ENCODE results near the gene HNRNPL.

HNRNPL gene

DNA sequence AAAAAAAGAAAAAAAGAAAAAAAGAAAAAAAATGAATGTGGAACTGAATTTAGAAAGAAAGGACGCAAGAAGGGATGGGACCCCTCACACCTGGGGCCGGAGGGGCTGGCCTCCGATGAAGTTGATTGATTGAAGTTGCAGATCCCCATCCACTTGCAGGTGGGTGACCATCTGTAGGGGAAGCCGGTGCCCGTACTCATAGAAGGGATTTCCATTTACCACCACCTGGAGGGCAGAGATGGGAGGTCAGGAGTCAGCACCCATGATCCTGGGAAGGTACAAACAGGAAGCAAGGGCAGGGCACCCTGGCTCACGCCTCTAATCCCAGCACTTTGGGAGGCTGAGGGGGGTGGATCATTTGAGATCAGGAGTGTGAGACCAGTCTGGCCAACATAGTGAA, 43.4 kb downstream of the HNRNPL start:
- Histone ChIP-seq H3K36me3 (ENCODE audit: control insufficient read depth, low read length) (no peaks in the 10 kb centered on the region), H3K9me2 (replicated peaks; ENCODE audit: control insufficient read depth, low read length) (no peaks in the 10 kb centered on the region), H3K4me3 (ENCODE audit: low read length) (no peak overlapping the region), H3K27me3 (ENCODE audit: control insufficient read depth, low read length) (no peaks in the 10 kb centered on the region), H4K20me1 (ENCODE audit: control insufficient read depth, insufficient read depth, low read depth, low read length) (no peaks in the 10 kb centered on the region), H3K27ac (ENCODE audit: low read depth, low read length) (no peak overlapping the region), H3K4me2 (ENCODE audit: low read length) (no peak overlapping the region), H3F3A (ENCODE audit: control insufficient read depth, insufficient read depth) (no peaks in the 10 kb centered on the region), H3K79me2 (ENCODE audit: control insufficient read depth, low read length) (no peaks in the 10 kb centered on the region), H3K9me3 (ENCODE audit: control insufficient read depth, insufficient read depth, low read length) (no peaks in the 10 kb centered on the region), H3K4me1 (ENCODE audit: control insufficient read depth, low read length) (peaks cover 15% of the 10 kb centered on the region)
- TF ChIP-seq, protein P1, sequence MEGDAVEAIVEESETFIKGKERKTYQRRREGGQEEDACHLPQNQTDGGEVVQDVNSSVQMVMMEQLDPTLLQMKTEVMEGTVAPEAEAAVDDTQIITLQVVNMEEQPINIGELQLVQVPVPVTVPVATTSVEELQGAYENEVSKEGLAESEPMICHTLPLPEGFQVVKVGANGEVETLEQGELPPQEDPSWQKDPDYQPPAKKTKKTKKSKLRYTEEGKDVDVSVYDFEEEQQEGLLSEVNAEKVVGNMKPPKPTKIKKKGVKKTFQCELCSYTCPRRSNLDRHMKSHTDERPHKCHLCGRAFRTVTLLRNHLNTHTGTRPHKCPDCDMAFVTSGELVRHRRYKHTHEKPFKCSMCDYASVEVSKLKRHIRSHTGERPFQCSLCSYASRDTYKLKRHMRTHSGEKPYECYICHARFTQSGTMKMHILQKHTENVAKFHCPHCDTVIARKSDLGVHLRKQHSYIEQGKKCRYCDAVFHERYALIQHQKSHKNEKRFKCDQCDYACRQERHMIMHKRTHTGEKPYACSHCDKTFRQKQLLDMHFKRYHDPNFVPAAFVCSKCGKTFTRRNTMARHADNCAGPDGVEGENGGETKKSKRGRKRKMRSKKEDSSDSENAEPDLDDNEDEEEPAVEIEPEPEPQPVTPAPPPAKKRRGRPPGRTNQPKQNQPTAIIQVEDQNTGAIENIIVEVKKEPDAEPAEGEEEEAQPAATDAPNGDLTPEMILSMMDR (IDR thresholded peaks at IDR 0.05; ENCODE audit: low read depth, low read length, poor library complexity, severe bottlenecking), result no peak
- no peak for TF ChIP-seq EZH2phosphoT487 (IDR thresholded peaks at IDR 0.05; ENCODE audit: borderline replicate concordance, low read length)

DNA sequence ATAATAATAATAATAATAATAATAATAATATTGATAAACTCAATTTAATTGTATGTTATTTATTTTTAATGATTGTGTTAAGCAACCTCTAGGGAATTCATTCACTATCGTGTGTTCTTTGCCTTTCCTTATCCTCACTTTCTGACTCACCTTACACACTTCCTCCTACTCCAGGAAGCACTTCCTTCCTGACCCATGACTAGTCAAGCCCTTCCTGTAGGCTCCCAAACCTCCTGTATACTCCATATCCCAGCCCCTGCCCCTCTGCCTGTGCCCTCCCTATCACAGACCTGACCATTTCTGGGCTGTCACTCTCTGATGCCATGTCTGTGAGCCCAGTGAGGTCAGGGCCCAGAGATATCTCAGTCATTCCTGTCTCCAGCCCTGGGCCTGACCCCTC, 44.6 kb downstream of the HNRNPL start:
- Histone ChIP-seq H3K4me3 (ENCODE audit: low read length) (peak overlapping the region; percentile 15; the same call in 1 of the 2 replicates), H3K27ac (ENCODE audit: low read depth, low read length) (no peak overlapping the region), H3K36me3 (ENCODE audit: control insufficient read depth, low read length) (no peaks in the 10 kb centered on the region), H3K4me2 (ENCODE audit: low read length) (peak overlapping the region; percentile 30), H3K4me1 (ENCODE audit: control insufficient read depth, low read length) (peaks cover 15% of the 10 kb centered on the region), H3K27me3 (ENCODE audit: control insufficient read depth, low read length) (no peaks in the 10 kb centered on the region), H4K20me1 (ENCODE audit: control insufficient read depth, insufficient read depth, low read depth, low read length) (no peaks in the 10 kb centered on the region), H3K9me3 (ENCODE audit: control insufficient read depth, insufficient read depth, low read length) (no peaks in the 10 kb centered on the region), H3K79me2 (ENCODE audit: control insufficient read depth, low read length) (no peaks in the 10 kb centered on the region), H3K9me2 (replicated peaks; ENCODE audit: control insufficient read depth, low read length) (no peaks in the 10 kb centered on the region), H3F3A (ENCODE audit: control insufficient read depth, insufficient read depth) (no peaks in the 10 kb centered on the region)
- TF ChIP-seq EZH2phosphoT487 (IDR thresholded peaks at IDR 0.05; ENCODE audit: borderline replicate concordance, low read length), result no peak
- TF ChIP-seq, protein P1 (IDR thresholded peaks at IDR 0.05; ENCODE audit: low read depth, low read length, poor library complexity, severe bottlenecking), result no peak

DNA sequence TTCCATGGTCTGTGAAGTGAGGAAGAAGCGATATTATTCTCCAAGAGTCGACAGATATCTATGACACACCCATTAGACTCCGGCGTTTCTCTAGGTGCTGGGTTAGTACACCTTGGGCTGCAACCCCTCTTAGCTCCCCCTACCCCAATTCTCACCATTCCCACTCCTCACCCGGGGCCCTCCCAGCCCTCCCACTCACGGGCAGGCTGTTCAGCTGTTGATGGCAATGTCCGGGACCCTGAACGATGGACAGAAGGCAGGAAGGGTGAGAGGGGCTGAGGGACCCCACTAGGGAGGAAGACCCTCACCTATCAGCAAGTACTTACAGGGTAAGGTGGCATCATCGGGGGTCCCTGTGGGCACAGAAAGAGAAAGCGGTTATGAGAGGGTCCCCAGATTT, 46.2 kb downstream of the HNRNPL start:
- H3K4me1 ChIP-seq (ENCODE audit: control insufficient read depth, low read length), result peaks cover 15% of the 10 kb centered on the region
- no peak for TF ChIP-seq EZH2phosphoT487 (IDR thresholded peaks at IDR 0.05; ENCODE audit: borderline replicate concordance, low read length)
- TF ChIP-seq, protein P1 (IDR thresholded peaks at IDR 0.05; ENCODE audit: low read depth, low read length, poor library complexity, severe bottlenecking), result no peak
- no peaks in the 10 kb centered on the region for H3K79me2 ChIP-seq (ENCODE audit: control insufficient read depth, low read length)
- no peaks in the 10 kb centered on the region for H4K20me1 ChIP-seq (ENCODE audit: control insufficient read depth, insufficient read depth, low read depth, low read length)
- H3K27me3 ChIP-seq (ENCODE audit: control insufficient read depth, low read length), result no peaks in the 10 kb centered on the region
- H3K9me2 ChIP-seq (replicated peaks; ENCODE audit: control insufficient read depth, low read length), result no peaks in the 10 kb centered on the region
- H3K27ac ChIP-seq (ENCODE audit: low read depth, low read length), result no peak overlapping the region
- no peaks in the 10 kb centered on the region for H3K36me3 ChIP-seq (ENCODE audit: control insufficient read depth, low read length)
- no peaks in the 10 kb centered on the region for H3K9me3 ChIP-seq (ENCODE audit: control insufficient read depth, insufficient read depth, low read length)
- no peak overlapping the region for H3K4me2 ChIP-seq (ENCODE audit: low read length)
- H3K4me3 ChIP-seq (ENCODE audit: low read length), result no peak overlapping the region
- no peaks in the 10 kb centered on the region for H3F3A ChIP-seq (ENCODE audit: control insufficient read depth, insufficient read depth)
